GM12878 (cell line): ENCODE measurements around the gene PPP1R13L. TPM values are rescaled to one million over a fixed set of nuclear protein-coding genes. Genes with fewer than 3 reads are reported as not detected.

Source experiments
- ATAC-seq: fragments of 200-7000 bp; cut with Tn5 transposase; 3 replicates; pipeline ENCODE4 v1.9.1; 2020; ENCODE audit warnings: mild to moderate bottlenecking, moderate library complexity
- BruUV-seq: library from RNA; stranded (reverse); fragments of 400-500 nt; replicated peaks from 2 replicates; lab custom pipeline; 2021; lab: Mats Ljungman, UMichigan
- CTCF ChIA-PET: fragments of 300-600 bp; sonication (Branson Sonifier 250); formaldehyde crosslinking; extraction: SDS; loops from one replicate; lab custom pipeline; 2021; ENCODE audit warnings: inconsistent platforms; lab: Yijun Ruan, JAX
- POLR2A ChIA-PET: fragments of 350-600 bp; formaldehyde crosslinking; extraction: SDS; loops from one replicate; lab custom pipeline; 2021; ENCODE audit warnings: inconsistent platforms; lab: Charles Lee
- RAD21 ChIA-PET: fragments of 300-600 bp; sonication (Branson Sonifier 250); formaldehyde crosslinking; loops from one replicate; lab custom pipeline; 2023; ENCODE audit warnings: antibody characterized with exemption; ENCODE audit not compliant: unreplicated experiment; lab: Charles Lee
- SMC1A ChIA-PET: fragments of 300-600 bp; sonication (Branson Sonifier 250); formaldehyde crosslinking; loops from one replicate; lab custom pipeline; 2023; ENCODE audit not compliant: unreplicated experiment, uncharacterized antibody; lab: Charles Lee
- DNase-seq: peaks from one replicate; pipeline ENCODE4 v3.0.0-alpha.2; 2011; ENCODE audit warnings: low read depth, low spot score
- FAIRE-seq: peaks from 3 replicates; lab custom pipeline; 2011; peaks lifted over from hg19 to GRCh38; lab: Jason Lieb, UNC
- H2AFZ ChIP-seq: 2 replicates; pipeline ENCODE4 v1.6.0; 2011; ENCODE audit warnings: low read depth, low read length, control low read depth; ENCODE audit not compliant: control insufficient read depth
- H3K27ac ChIP-seq: 2 replicates; pipeline ENCODE4 v1.5.1; 2011; ENCODE audit warnings: control low read depth; ENCODE audit not compliant: control insufficient read depth, insufficient read depth
- H3K27me3 ChIP-seq, 2 experiments: replicated peaks in 1 of 2; 2 replicates each; pipeline versions ENCODE4 v1.6.0 to v1.6.1; 2011; ENCODE audit warnings: low read length in 1 of 2; ENCODE audit not compliant: control insufficient read depth in 2 of 2, insufficient read depth in 2 of 2
- H3K36me3 ChIP-seq, 2 experiments: 2 replicates each; pipeline ENCODE4 v1.5.1; 2011; ENCODE audit warnings: low read length in 1 of 2; ENCODE audit not compliant: control insufficient read depth in 2 of 2, insufficient read depth in 2 of 2
- H3K4me1 ChIP-seq: 2 replicates; pipeline ENCODE4 v1.6.1; 2011; ENCODE audit warnings: mild to moderate bottlenecking, low read length, moderate library complexity, mixed read lengths; ENCODE audit not compliant: control insufficient read depth, insufficient read depth
- H3K4me2 ChIP-seq: 2 replicates; pipeline ENCODE4 v1.6.0; 2011; ENCODE audit warnings: control low read depth; ENCODE audit not compliant: control insufficient read depth, insufficient read depth
- H3K4me3 ChIP-seq: fragments of 200-600 bp; sonication (generic); 2 replicates; pipeline ENCODE4 v1.5.1; 2016
- H3K79me2 ChIP-seq: 2 replicates; pipeline ENCODE4 v1.6.0; 2011; ENCODE audit warnings: low read length; ENCODE audit not compliant: control insufficient read depth, insufficient read depth
- H3K9ac ChIP-seq: 2 replicates; pipeline ENCODE4 v1.8.0; 2011; ENCODE audit warnings: low read length, control low read depth, mixed read lengths; ENCODE audit not compliant: control insufficient read depth, insufficient read depth
- H3K9me3 ChIP-seq: replicated peaks from 3 replicates; pipeline ENCODE4 v1.5.1; 2011; ENCODE audit warnings: mild to moderate bottlenecking, low read length; ENCODE audit not compliant: control insufficient read depth, insufficient read depth
- H4K20me1 ChIP-seq: 2 replicates; pipeline ENCODE4 v1.6.0; 2011; ENCODE audit not compliant: control insufficient read depth, insufficient read depth
- BACH1 ChIP-seq: fragments of 450-650 bp; IDR thresholded peaks from 2 replicates; pipeline ENCODE4 v1.6.1; 2017; ENCODE audit warnings: mild to moderate bottlenecking, borderline replicate concordance
- CREM ChIP-seq: IDR thresholded peaks from 2 replicates; pipeline ENCODE4 v1.6.1; 2014; ENCODE audit warnings: antibody characterized with exemption, low read depth
- GATAD2B ChIP-seq: fragments of 450-650 bp; conservative IDR thresholded peaks from 2 replicates; pipeline ENCODE4 v1.6.1; 2017; ENCODE audit warnings: low read depth, mild to moderate bottlenecking, moderate library complexity
- HDGF ChIP-seq: fragments of 450-650 bp; IDR thresholded peaks from 2 replicates; pipeline ENCODE4 v1.6.1; 2016; ENCODE audit warnings: antibody characterized with exemption
- IKZF2 ChIP-seq, 2 experiments: fragments of 450-650 bp; IDR thresholded peaks; 2 replicates each; pipeline ENCODE4 v1.6.1; 2017; ENCODE audit warnings: mild to moderate bottlenecking in 2 of 2, moderate library complexity in 2 of 2
- IRF3 ChIP-seq: fragments of 450-650 bp; IDR thresholded peaks from 2 replicates; pipeline ENCODE4 v1.6.1; 2014; ENCODE audit warnings: mild to moderate bottlenecking
- MLLT1 ChIP-seq: fragments of 450-650 bp; IDR thresholded peaks from 2 replicates; pipeline ENCODE4 v1.6.1; 2016; ENCODE audit warnings: mild to moderate bottlenecking
- MXI1 ChIP-seq: fragments of 150-350 bp; IDR thresholded peaks from 2 replicates; pipeline ENCODE4 v1.6.1; 2011; ENCODE audit warnings: low read depth, mild to moderate bottlenecking, inconsistent platforms, low read length, improper control_type of control experiment
- NR2C1 ChIP-seq: fragments of 450-650 bp; IDR thresholded peaks from 2 replicates; pipeline ENCODE4 v1.6.1; 2017; ENCODE audit warnings: antibody characterized with exemption, mild to moderate bottlenecking, moderate library complexity
- RFX5 ChIP-seq: IDR thresholded peaks from 2 replicates; pipeline ENCODE4 v1.6.1; 2011; ENCODE audit warnings: low read depth, low read length, improper control_type of control experiment
- SREBF2 ChIP-seq: IDR thresholded peaks from 2 replicates; pipeline ENCODE4 v1.6.1; 2012; ENCODE audit warnings: mild to moderate bottlenecking, low read length
- SUZ12 ChIP-seq: fragments of 200-600 bp; sonication (generic); IDR thresholded peaks from one replicate; pipeline ENCODE4 v1.6.1; 2018; ENCODE audit warnings: antibody characterized with exemption, mild to moderate bottlenecking; ENCODE audit not compliant: unreplicated experiment
- ZNF622 ChIP-seq: fragments of 450-650 bp; IDR thresholded peaks from 2 replicates; pipeline ENCODE4 v1.6.1; 2017; ENCODE audit warnings: mild to moderate bottlenecking, inconsistent platforms
- WGBS: methylation state at CpG from one replicate; pipeline ENCODE4 v1.1.6; 2016; ENCODE audit warnings: low lambda C conversion rate; ENCODE audit not compliant: insufficient replicate concordance, insufficient coverage; ENCODE audit errors: missing lambda C conversion rate; 5-methylcytosine and 5-hydroxymethylcytosine counted together
- in situ Hi-C: fragments of 300-500 bp; cut with MboI; formaldehyde crosslinking; loops from 9 replicates; pipeline ENCODE4 v1.14.3; 2018; ENCODE audit warnings: mixed read lengths
- intact Hi-C: fragments of 100-400 bp; cut with micrococcal nuclease; formaldehyde crosslinking; loops from one replicate; pipeline ENCODE4 v1.14.2; 2022; ENCODE audit not compliant: unreplicated experiment
- polyA plus RNA-seq, 11 experiments: library from polyadenylated mRNA; depleted of rRNA in 4 of 11; unstranded in 6 of 11; stranded (reverse) in 5 of 11; fragments of >200 nt; fragmentation: Nextera tagmentation in 4 of 11; fragmentation: Illumina TruSeq in 1 of 11; extraction: Ambion mirVana in 4 of 11; extraction: Trizol in 1 of 11; gene quantifications; 1 replicate in 1 of 11; 2 replicates in 10 of 11; pipeline versions ENCODE4 v1.2.1 to v1.2.3, GENCODE V29; 2011 to 2016; ENCODE audit warnings: inconsistent platforms in 2 of 11, missing spikeins in 2 of 11, low read depth in 1 of 11
- total RNA-seq, 4 experiments: library from RNA; depleted of rRNA in 3 of 4; stranded (reverse); fragments of >200 nt in 3 of 4; fragmentation: Illumina TruSeq in 1 of 4; extraction: Trizol in 1 of 4; gene quantifications; 2 replicates each; pipeline versions ENCODE4 v1.2.1 to v1.2.3, GENCODE V29; 2013 to 2021
- TF ChIP-seq, protein P1 (sequence below): IDR thresholded peaks from 2 replicates; pipeline ENCODE4 v1.6.1; 2011; ENCODE audit warnings: borderline replicate concordance, low read depth, mild to moderate bottlenecking, moderate library complexity, mixed read lengths, low read length; ENCODE audit not compliant: insufficient read depth; ENCODE audit errors: extremely low read length

Gene PPP1R13L
- total and polyA plus RNA-seq, 10 of the 15 experiments (the other 5 are each of a cell fraction or from before 2014, with no cell fraction given) = 0.40 to 10.0 (median 2.5) TPM

DNA sequence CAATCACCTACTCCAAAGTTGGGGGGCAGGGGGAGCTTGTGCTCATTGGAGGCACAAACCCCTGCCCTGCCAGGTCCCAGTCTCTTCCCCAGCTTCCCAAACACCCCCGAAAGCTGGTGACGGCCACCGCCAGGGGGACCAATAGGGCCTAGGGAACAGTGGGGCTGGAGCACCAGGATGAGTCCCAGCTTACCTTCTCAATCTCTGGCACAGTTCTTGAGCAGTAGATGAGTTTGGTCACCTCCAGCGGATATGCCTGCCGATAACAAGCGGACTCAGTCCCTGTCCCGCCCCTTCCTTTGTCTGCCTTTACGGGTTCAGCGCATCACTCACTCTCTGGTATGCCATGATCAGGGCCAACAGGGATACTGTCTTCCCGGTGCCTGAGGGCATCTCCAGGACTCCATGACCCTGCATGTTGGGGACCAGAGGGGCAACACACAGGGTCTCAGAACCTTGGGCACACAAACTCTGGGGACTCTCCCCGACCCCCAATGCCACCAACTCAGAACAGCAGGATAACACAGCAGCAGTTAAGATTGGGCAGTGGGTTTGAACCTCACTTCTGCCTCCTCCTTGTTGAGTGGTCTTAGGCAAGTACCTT is 36.0 kb downstream of the PPP1R13L start:
- SMC1A ChIA-PET = no interaction called here
- no peak overlapping the region for H3K27ac ChIP-seq
- no peak for FAIRE-seq
- H3K9me3 ChIP-seq = no peaks in the 10 kb centered on the region
- RAD21 ChIA-PET = no interaction called here
- TF ChIP-seq MLLT1 (peak; percentile 65), HDGF (no peak)
- TF ChIP-seq, protein P1, sequence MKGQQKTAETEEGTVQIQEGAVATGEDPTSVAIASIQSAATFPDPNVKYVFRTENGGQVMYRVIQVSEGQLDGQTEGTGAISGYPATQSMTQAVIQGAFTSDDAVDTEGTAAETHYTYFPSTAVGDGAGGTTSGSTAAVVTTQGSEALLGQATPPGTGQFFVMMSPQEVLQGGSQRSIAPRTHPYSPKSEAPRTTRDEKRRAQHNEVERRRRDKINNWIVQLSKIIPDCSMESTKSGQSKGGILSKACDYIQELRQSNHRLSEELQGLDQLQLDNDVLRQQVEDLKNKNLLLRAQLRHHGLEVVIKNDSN = no peak
- DNase-seq = no peak
- H3K4me1 ChIP-seq = no peaks in the 10 kb centered on the region; the same call in 1 of the 2 replicates
- H3K9ac ChIP-seq = no peak overlapping the region
- peaks cover 9% of the 10 kb centered on the region for H3K79me2 ChIP-seq
- no peaks in the 10 kb centered on the region for H3K36me3 ChIP-seq
- ATAC-seq = no peak
- over 99% methylated on average over 11 of the region's 11 CpGs for WGBS
- H3K4me2 ChIP-seq = peak overlapping the region; percentile 55; the same call in 1 of the 2 replicates
- CTCF ChIA-PET = no interaction called here
- H4K20me1 ChIP-seq = no peaks in the 10 kb centered on the region
- intact Hi-C loops (no loop called here), in situ Hi-C loops (no loop called here)
- no peaks in the 10 kb centered on the region for H3K27me3 ChIP-seq
- POLR2A ChIA-PET = no interaction called here
- H3K4me3 ChIP-seq = no peak overlapping the region
- no peak overlapping the region for H2AFZ ChIP-seq
- no TSS peak for BruUV-seq

DNA sequence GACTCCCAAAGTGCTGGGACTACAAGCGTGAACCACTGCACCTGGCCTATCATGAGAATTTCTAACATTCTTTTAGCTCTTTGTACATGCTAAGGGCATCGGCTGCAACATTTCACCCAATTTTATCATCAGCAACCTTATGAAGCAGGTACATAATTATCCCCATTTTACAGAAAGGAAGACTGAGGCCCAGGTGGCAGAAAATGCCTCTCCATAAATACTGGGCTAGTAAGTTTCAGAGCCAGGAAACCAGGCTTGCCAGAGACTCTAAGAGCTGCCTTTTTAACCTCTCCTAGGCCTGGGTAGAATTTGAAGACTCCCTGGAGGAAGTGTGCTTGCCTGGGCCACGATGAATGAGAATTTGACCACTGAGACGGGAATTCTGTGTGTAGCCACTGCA is 36.7 kb downstream of the PPP1R13L start:
- H3K79me2 ChIP-seq = peaks cover 9% of the 10 kb centered on the region
- no peaks in the 10 kb centered on the region; the same call in 1 of the 2 replicates for H3K4me1 ChIP-seq
- 91% methylated on average over 4 of the region's 4 CpGs for WGBS
- H3K4me3 ChIP-seq = no peak overlapping the region
- no peaks in the 10 kb centered on the region for H3K9me3 ChIP-seq
- no peaks in the 10 kb centered on the region for H4K20me1 ChIP-seq
- H3K27me3 ChIP-seq = no peaks in the 10 kb centered on the region
- no peak overlapping the region for H3K9ac ChIP-seq
- ChIA-PET RAD21 (no interaction called here), POLR2A (no interaction called here), SMC1A (no interaction called here), CTCF (no interaction called here)
- ATAC-seq = no peak
- no peak overlapping the region for H3K4me2 ChIP-seq
- no peak overlapping the region for H2AFZ ChIP-seq
- TSS peak; percentile 65 for BruUV-seq
- FAIRE-seq = no peak
- no peak for DNase-seq
- in situ Hi-C loops = no loop called here
- intact Hi-C loops = no loop called here
- H3K27ac ChIP-seq = no peak overlapping the region
- H3K36me3 ChIP-seq = 0 out of 4 replicates have a peak, but pooled peaks cover 0 to 2% of the 10 kb centered on the region in 2 experiments
- TF ChIP-seq RFX5 (no peak), IKZF2 (IDR thresholded peaks at IDR 0.05) (no peak), SREBF2 (no peak), IRF3 (no peak), MXI1 (no peak), CREM (no peak), BACH1 (no peak), ZNF622 (no peak), GATAD2B (no peak), NR2C1 (no peak), SUZ12 (no peak)
